NCI-H2196 treated with DMSO at 0.1 percent for 48 hours (cell line): ENCODE results near the gene PSMA4.
"Not testable (repeated sequence)": the region's sequence is repeated elsewhere in the genome, so short reads cannot be mapped to it uniquely, and the experiment has no call there.

Experiments
- DNase-seq: peaks from one replicate; lab custom pipeline; 2025; ENCODE audit not compliant: unreplicated experiment; lab: John Stamatoyannopoulos, UW

PSMA4 gene

DNA sequence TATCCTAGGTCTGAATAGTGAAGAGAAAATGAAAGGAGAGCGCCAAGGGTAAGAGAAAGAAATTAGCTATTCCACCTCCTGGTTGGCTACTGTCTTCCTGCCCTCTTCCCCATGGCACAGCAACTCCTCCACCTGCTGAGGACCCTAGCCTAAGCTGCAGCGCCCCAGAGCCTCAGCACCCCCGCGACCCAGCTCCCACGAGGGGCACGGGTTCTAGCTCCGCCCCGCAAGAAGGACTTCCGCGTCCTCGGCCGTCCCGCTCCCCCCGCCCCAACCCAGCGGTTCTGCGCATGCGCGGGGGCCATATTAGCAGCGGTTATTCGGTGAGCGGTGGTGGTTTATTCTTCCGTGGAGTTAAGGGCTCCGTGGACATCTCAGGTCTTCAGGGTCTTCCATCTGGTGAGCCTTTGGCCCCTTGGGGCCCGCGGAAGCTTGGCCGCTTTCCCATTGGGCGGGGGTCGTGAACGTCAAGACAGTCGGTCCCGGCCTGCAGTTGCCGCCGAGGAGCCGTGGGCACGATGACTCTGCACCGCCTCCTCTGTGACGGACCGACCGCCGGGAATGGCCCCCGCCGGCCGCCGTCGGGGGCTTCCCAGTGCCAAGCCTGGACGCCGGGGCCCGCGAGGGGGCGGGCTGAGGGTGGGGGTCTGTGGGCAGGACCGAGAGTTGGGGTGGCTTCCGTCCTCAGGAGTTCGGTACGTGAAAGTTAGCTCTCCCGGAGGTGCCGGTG is at the start of gene PSMA4:
Gene PSMA4, plus strand, starts transcription at position 304 of the 730 bp plus-strand sequence. CDS start 1,484 bp downstream, outside the sequence.
- DNase-seq: peak; percentile 39

DNA sequence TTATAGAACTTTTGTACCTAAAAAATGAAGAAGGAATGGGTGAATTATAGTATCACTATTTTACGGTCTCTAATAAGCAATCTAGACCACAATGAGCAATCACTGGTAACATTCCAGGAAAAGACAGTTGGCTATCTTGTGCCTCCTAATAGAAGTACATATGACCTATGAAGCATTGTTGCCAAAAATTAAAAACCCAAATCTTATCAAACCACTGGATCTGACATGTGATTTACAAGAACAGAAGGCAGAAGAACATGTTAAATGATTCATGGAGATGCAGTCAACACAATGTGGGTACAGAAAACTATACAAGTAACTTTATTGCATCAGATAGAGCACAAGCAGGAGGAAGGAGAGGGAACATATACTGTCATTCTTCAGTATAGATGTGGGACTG is 47.4 kb upstream of the PSMA4 start:
- DNase-seq: no peak

DNA sequence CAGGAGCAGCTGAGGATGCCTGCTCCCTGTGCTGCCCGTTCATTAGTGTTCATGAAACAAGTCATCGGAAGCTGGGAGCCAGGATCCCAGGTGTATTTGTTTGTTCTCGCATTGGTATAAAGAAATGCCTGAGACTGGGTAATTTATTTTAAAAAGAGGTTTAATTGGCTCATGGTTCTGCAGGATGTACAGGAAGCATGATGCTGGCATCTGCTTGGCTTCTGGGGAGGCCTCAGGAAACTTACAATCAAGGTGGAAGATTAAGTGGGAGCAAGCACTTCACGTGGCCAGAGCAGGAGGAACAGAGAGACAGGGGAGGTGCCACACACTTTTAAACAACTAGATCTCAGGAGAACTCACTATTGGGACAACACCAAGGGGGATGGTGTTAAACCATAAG is 38.4 kb upstream of the PSMA4 start:
- DNase-seq: no peak

DNA sequence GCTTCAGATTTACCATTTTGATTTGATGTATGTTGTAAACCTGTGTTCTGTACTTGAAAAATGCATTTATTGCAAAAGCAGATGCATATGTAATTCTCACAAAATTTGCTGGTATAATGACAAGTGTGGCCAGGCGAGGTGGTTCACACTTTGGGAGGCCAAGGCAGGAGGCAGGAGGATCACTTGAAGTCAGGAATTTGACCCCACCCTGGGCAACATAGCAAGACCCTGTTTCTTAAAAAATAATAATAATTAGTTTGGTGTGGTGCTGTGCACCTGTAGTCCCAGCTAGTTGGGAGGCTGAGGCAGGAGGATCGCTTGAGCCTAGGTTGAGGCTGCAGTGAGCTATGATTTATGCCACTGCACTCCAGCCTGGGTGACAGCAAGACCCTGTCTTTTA is 37.6 kb upstream of the PSMA4 start:
- DNase-seq: no peak

DNA sequence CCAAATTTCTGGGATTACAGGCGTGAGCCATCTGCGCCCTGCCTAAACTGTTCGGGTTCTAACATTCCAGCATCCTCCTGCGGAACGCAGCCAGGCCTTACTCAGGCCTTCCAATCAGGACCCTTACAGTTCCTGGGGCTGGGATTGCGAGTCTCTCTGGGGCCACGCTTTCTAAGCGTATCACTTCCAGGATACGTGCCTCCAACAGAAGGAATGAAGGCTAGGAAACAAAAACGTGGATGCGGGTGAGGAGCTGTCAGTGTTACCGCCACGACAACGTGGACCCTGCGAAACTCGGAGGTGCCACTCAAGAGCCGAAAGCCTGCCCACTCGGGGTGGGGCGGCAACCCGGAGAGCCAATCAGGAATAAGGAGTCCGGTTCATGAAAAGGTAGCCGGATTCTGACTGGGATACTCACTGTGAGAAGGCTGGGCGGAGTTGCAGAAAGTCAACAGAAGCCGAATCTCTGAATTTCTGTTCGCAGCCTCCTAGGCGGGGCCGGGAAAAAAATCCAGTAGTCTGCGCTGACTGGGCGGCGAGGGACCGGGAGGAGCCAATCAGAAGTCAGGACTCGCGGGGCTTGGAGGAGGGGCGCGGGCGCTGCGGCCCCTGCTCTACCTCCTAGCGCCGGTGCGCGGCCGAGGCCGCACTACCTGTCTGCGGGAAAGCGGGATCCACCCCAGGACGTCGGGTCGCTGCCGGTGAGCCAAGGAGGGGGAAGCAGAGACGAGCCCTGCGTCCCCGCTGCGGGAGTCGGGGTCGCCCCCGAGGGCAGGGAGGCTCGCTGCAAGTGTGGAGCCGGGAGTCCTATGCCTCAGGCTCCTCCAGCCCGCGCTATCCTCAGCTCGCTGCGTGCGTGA is 33.0 kb upstream of the PSMA4 start, which contains the start of gene HYKK:
Gene HYKK, plus strand, starts transcription at position 607 of the 860 bp plus-strand sequence. CDS start 5,512 bp downstream, outside the sequence.
- DNase-seq: peak; percentile 83

DNA sequence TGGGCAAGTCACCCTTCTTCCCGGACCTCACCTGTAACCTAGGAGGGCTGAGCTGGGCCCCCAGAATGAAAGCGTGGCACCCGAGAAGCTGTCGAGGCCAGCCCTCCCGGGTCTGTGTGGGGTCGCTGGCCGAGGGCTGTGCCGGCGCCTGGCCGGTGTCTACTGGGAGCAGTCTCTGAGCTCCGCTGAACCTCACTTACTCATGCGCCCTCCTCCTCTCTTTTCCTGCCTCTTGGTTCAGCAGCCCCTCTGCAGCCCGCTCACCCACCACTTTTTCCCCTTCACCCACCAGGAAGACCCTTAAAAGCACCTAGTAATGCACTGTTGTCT is 32.4 kb upstream of the PSMA4 start:
- no peak for DNase-seq

DNA sequence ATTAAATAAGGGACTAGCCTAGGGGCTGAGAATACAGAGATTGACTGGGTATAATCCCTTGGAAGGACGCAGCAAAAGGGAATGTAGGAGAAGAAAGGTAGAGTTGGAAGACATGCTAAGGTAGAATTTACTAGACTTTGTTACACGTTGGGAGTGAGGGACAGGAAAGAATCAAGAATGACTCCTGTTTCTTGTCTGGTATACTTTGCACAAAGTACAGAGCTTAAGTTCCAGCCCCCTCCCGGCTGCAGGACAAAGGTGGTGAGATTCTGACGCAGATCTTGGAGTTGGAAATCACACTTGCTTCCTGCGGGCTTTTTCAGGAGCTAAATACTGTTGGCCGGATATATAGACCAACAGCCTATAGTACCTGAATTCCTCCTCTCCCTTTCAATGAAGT is 32.0 kb upstream of the PSMA4 start:
- no peak for DNase-seq

DNA sequence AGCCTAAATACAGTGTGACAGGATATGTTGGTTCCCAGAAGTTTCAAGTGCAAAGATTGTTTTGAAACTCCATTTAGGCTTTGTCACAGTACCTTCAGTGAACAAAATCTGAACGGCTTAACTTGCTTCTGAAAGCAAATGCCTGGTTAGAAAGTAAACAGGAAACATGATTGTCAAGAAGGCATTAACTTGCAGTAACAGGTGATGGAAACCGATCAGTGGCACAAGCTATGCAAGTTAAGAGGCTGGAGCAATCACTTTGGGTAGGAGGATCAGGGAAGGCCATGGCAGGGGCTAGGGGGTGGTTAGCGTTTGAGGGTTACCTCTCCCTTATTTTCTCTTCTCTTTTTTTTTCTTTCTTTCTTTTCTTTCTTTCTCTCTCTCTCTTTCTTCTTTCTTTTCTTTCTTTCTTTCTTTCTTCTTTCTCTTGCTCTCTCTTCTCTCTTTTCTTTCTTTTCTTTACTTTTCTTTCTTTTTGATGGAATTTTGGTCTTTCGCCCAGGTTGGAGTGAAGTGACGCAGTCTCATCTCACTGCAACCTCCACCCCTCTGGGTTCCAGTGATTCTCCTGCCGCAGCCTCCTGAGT is 30.4 kb upstream of the PSMA4 start:
- no peak for DNase-seq

DNA sequence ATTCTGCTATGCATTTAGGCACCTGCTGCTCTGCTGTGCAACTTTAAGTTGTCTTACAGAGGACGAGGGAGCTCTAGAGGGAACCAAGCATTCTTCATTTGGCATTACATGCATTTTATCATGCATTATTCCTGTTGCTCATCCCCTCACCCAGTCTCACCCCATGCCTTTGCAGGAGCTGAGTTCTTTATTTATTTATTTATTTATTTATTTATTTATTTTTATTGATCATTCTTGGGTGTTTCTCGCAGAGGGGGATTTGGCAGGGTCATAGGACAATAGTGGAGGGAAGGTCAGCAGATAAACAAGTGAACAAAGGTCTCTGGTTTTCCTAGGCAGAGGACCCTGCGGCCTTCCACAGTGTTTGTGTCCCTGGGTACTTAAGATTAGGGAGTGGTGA is 20.2 kb upstream of the PSMA4 start:
- DNase-seq: not testable (repeated sequence)

DNA sequence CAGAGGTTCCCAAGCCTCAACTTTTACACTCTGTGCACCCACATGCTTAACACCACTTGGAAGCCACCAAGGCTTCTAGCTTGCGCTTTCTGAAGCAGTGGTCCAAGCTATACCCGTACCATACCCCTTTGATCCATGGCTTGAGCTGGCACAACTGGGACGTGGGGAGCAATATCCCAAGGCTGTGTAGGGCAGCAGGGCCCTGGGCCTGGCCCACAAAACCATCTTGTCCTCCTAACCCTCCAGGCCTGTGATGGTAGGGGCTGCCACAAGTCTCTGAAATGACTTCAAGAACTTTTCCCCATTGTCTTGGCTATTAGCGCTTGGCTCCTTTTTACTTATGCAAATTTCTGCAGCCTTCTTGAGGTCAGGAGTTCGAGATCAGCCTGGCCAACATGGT is 16.0 kb upstream of the PSMA4 start:
- DNase-seq: no peak

DNA sequence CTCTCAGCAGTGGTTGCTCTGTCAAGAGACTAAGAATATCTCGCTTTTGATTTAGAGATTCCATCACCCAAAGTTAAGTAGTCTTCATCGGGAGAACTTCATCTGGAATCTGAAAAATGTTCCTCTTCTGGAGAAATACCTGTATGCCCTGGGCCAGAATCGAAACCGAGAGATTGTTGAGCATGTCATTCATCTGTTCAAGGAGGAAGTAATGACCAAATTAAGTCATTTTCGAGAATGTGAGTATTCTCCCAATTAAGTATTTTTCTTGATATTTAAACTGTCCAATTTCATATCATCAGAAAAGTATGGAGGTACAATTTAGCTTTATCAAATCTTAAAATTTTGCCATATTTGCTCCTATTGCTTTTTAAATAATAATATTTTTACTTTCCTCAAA is 12.9 kb upstream of the PSMA4 start:
- DNase-seq: no peak

DNA sequence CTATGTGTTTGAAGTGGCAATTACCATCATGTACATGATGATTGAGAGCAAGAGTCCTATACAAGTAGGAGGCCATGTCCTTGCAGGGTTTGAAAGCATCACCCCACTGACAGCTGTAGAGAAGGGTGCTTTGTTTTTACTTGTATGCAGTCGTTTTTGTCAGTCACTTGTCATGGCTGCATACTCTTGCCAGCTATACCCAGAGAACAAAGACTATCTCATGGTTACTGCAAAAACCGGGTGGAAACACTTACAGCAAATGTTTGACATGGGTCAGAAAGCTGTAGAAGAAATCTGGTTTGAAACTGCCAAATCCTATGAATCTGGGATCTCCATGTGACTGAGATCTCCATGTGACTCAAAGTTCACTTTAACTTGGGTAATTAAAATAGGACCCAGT is 6.9 kb upstream of the PSMA4 start:
- no peak for DNase-seq

DNA sequence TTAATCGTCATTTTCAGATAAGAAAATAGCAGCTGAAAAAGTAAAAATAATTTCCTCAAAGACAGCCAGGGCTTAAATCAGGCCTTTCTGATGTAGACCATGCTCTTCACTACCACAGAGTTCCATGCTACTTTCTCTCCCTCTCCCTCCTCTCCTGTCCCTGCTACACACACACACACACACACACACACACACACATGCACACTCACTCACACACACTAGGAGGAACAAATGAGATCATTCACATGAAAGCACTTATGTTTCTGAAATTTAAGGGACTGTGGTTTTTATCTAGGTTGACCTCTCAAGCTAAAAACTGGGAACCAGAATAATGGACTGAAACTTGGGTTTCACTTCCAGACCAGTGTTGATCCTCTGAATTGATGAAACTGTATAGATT is 4.1 kb upstream of the PSMA4 start:
- no peak for DNase-seq

DNA sequence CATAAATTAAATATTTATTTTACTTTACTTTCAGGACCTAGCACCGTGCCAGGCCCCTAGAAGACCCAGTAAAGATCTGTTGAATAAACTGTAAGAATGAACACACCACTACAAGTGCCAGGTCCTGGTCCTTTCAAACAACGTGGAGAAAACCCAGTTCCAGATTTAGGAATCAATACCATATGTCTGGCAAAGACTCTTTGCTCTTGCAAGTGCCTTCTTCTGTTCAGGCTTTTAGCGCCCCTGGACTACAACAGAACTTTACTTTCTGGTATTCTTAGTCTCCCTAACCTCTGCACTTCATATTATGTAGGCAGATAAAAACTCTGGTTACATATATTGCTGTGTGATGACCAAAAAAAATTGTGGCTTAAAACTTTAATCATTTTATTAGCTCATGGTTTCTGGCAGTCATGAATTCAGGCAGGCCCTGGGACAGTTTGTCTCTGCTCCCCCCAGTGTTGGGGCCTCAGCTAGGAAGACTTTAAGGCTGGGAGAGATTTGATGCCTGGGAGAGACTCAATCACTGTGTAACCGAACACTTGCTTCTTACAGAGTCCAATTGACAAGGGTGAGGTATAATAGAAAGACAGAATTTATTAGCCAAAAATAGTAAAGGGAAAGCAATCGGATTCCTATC is 2.9 kb upstream of the PSMA4 start:
- DNase-seq: no peak

DNA sequence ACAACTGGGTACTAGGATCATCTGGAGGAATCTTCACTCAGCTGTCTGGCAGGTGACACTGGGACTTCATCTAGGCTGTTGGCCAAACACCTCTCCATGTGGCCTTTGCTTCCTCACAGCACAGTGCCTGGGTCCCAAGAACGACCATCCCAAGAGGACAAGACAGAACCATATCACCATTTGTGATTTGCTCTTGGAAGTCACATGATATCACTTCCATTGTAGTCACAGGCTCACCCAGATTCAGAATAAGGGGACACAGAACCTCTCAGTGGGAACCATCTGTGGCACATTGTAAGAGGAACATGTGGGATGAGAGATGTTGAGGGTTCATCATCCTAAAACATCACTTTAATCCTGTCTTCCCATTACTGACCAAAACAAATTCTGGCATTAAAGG is 1.9 kb upstream of the PSMA4 start:
- no peak for DNase-seq

DNA sequence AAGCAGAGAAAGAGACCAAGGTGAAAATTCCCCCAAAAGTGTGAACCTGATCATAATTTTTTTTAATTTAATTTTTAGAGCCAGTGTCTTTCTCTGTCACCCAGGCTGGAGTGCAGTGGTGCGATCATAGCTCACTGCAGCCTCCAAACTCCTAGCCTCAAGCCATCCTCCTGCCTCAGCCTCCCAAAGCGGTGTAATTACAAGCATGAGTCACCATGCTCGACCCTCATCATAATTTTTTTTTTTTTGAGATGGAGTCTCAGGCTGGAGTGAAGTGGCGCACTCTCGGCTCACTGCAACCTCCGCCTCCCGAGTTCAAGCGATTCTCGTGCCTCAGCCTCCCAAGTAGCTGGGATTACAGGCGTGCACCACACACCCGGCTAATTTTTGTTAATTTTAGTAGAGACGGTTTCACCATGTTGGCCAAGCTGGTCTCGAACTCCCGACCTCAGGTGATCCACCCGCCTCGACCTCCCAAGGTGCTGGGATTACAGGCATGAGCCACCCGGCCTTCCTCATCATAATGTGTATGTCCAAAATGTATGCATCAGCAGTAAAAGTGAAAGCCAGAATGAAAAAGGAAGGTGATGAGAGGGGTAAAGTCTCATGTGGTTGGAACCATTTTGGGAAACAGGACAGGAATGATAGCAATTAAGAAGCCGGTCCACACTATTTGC is 642 bp upstream of the PSMA4 start:
- DNase-seq: not testable (repeated sequence)

DNA sequence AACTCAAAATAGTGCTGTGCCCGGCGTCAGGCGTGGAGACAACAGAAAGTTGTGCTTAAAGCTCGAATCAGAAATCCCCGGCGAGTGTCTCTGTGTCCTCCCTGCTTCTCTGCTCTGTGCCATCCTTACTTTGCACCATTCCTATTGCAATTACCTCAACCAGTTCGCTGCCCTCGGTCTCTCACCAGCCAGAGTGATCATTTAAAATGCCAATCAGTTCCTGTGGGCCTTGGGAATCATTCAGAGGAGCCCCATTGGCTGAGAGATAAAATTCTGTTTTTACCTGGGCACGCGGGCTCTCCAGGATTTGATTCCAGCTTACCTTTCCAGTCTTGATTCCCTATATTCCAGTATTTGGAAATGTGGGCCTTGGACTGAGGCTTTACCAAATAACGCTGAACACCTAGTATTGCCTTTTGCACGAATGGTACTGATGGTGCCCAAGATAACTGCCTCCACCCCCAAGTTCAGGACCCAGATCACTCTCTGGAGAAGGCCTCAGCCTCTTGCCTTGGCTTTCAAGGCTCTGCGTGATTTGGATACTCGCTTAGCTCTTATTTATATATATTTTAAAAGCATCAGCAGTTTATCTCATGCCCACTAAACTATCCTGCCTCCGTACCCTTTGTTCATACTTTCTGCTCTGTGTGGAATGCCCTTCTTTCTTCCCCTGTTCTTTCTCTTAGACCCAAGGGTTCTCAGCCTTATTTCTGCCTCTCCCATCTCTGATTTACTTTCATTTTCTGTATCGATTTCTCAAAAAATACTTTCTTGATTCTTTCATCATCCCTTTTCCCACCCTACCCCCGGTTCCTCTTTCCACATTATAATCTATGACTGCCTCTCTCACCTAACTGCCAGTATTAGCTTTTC is 863 bp downstream of the PSMA4 start:
- no peak for DNase-seq

DNA sequence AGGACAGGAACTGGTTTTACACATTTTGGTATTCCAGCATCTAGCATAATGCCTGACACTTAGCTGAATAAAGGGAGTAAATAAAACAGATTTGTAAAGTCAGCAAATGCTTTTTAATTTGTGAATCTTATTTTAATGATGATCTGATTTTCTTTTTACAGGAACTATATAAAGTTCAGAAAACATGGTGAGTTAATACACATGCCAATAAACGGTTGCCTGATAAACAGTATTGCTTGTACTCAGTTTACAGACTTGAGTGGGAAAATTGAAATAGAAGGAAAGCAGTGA is 1.4 kb downstream of the PSMA4 start:
- DNase-seq: no peak

DNA sequence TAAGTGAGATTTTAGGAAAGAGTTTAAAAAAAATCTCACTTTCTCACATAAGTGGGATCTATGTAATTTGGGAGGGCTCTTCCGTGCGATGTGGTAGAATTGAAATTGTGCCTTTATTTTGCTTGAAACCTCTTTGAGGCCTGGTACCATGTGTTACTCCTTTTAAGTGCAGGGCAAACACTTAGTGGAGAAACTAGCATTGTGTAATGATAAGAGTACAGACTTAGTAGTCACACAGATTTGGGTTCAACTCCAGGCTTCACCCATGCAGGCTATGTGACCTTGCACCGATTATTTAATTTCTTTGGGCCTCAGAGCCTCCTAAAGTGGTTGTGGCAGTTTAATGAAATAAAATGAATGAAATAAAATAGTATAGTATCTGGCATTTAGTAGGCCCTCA is 2.4 kb downstream of the PSMA4 start:
- no peak for DNase-seq

DNA sequence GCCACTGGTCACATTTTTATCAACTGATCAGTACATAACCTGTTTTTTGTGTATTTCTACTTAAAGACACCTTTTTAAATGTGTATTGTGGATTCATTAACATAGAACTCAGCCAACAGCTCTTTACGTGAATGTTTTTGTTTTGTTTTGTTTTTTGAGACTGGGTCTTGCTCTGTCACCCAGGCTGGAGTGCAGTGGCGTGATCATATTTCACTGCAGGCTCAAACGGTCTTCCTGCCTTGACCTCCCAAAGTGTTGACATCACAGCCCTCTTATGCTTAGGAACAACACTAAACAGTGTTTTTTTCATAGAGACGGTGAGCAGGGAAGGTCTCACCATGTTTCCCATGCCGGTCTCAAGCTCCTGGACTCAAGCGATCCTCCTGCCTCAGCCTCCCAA is 9.9 kb downstream of the PSMA4 start:
- no peak for DNase-seq
